ENCODE data around the gene PANK3.

- TF ChIP-seq CTCF (IDR thresholded peaks at IDR 0.05; ENCODE audit: low read length) (no peak), EZH2phosphoT487 (IDR thresholded peaks at IDR 0.05; ENCODE audit: low read length) (no peak)
These were observed 22.8 kb upstream of the PANK3 start for GRCh38 chr5:168601972-168602371.

All from MM.1S (cell line).